Measurements from ENCODE around the gene FRMD4A. TPM values are rescaled to one million over a fixed set of nuclear protein-coding genes. Genes with fewer than 3 reads are reported as not detected.
"Not testable (repeated sequence)": the region's sequence is repeated elsewhere in the genome, so short reads cannot be mapped to it uniquely, and the experiment has no call there.

The FRMD4A gene
- total RNA-seq, 1 experiment from 2014 or later = 7.1 TPM

- no TSS peak for BruUV-seq (replicated peaks)
- intact Hi-C loops (cut with micrococcal nuclease) = no loop called here
- ATAC-seq (no peak), DNase-seq (no peak)
- CTCF ChIA-PET = no interaction called here
- Histone ChIP-seq H3K79me2 (ENCODE audit: low read length) (no peaks in the 10 kb centered on the region), H3K4me3 (ENCODE audit: low read length) (no peak overlapping the region), H3K9me2 (replicated peaks; ENCODE audit: low read length) (no peaks in the 10 kb centered on the region), H3K4me1 (ENCODE audit: insufficient read depth, low read length) (peaks cover 27% of the 10 kb centered on the region), H3K27me3 (ENCODE audit: low read length) (no peaks in the 10 kb centered on the region), H4K20me1 (ENCODE audit: low read length) (no peaks in the 10 kb centered on the region), H3K4me2 (ENCODE audit: low read length) (no peak overlapping the region), H3K27ac (ENCODE audit: low read length) (no peak overlapping the region), H3K9ac (ENCODE audit: low read length) (no peak overlapping the region), H3K9me3 (ENCODE audit: low read length) (no peaks in the 10 kb centered on the region), H2AFZ (ENCODE audit: low read length) (no peak overlapping the region), H3K36me3 (ENCODE audit: low read depth, low read length) (no peaks in the 10 kb centered on the region), H3F3A (ENCODE audit: low read length, unreplicated experiment) (no peaks in the 10 kb centered on the region)
- POLR2A ChIA-PET (ENCODE audit: unreplicated experiment) = no interaction called here
- no peak for TF ChIP-seq EZH2phosphoT487 (IDR thresholded peaks at IDR 0.05; ENCODE audit: borderline replicate concordance, low read length)
Observed at GRCh38 chr10:13716081-13717071, 614.3 kb downstream of the FRMD4A start.

GRCh38 chr10:13715596-13715995, 615.1 kb downstream of the FRMD4A start:
- POLR2A ChIA-PET (ENCODE audit: unreplicated experiment); H3K9ac ChIP-seq (ENCODE audit: low read length): not testable (repeated sequence)

GRCh38 chr10:13715100-13715499, 615.6 kb downstream of the FRMD4A start:
- ChIA-PET CTCF (no interaction called here), POLR2A (ENCODE audit: unreplicated experiment) (no interaction called here)
- H3K79me2 ChIP-seq (ENCODE audit: low read length) = no peaks in the 10 kb centered on the region
- H3K4me3 ChIP-seq (ENCODE audit: low read length) = no peak overlapping the region
- H3F3A ChIP-seq (ENCODE audit: low read length, unreplicated experiment) = no peaks in the 10 kb centered on the region
- DNase-seq (no peak), ATAC-seq (no peak)
- no peak overlapping the region for H3K9ac ChIP-seq (ENCODE audit: low read length)
- H3K27me3 ChIP-seq (ENCODE audit: low read length) = no peaks in the 10 kb centered on the region
- no peaks in the 10 kb centered on the region for H3K9me2 ChIP-seq (replicated peaks; ENCODE audit: low read length)
- intact Hi-C loops (cut with micrococcal nuclease) = no loop called here
- no peak overlapping the region for H2AFZ ChIP-seq (ENCODE audit: low read length)
- peaks cover 27% of the 10 kb centered on the region for H3K4me1 ChIP-seq (ENCODE audit: insufficient read depth, low read length)
- H3K27ac ChIP-seq (ENCODE audit: low read length) = no peak overlapping the region
- no peak overlapping the region for H3K4me2 ChIP-seq (ENCODE audit: low read length)
- no peaks in the 10 kb centered on the region for H4K20me1 ChIP-seq (ENCODE audit: low read length)
- no peaks in the 10 kb centered on the region for H3K9me3 ChIP-seq (ENCODE audit: low read length)
- TF ChIP-seq EZH2phosphoT487 (IDR thresholded peaks at IDR 0.05; ENCODE audit: borderline replicate concordance, low read length) = no peak
- BruUV-seq (replicated peaks) = no TSS peak
- H3K36me3 ChIP-seq (ENCODE audit: low read depth, low read length) = no peaks in the 10 kb centered on the region

More at GRCh38 chr10:13715596-13715995, 615.1 kb downstream of the FRMD4A start:
- peaks cover 27% of the 10 kb centered on the region for H3K4me1 ChIP-seq (ENCODE audit: insufficient read depth, low read length)
- H3K27me3 ChIP-seq (ENCODE audit: low read length); ATAC-seq; H3K27ac ChIP-seq (ENCODE audit: low read length); H3K36me3 ChIP-seq (ENCODE audit: low read depth, low read length); DNase-seq; H3F3A ChIP-seq (ENCODE audit: low read length, unreplicated experiment); CTCF ChIA-PET; H3K4me3 ChIP-seq (ENCODE audit: low read length); H4K20me1 ChIP-seq (ENCODE audit: low read length); H3K9me2 ChIP-seq (replicated peaks; ENCODE audit: low read length); H2AFZ ChIP-seq (ENCODE audit: low read length); BruUV-seq (replicated peaks); intact Hi-C loops (cut with micrococcal nuclease); H3K4me2 ChIP-seq (ENCODE audit: low read length); H3K79me2 ChIP-seq (ENCODE audit: low read length); H3K9me3 ChIP-seq (ENCODE audit: low read length): not testable (repeated sequence)

GRCh38 chr10:13712837-13713581, 617.7 kb downstream of the FRMD4A start:
- CTCF ChIA-PET = interaction anchor here (0.6 kb wide), 1 partner anchor 50 kb away, joined by 7 read pairs; no protein-coding TSS in a partner anchor
- intact Hi-C loops (cut with micrococcal nuclease) = no loop called here
- Histone ChIP-seq H3K9ac (ENCODE audit: low read length) (no peak overlapping the region), H2AFZ (ENCODE audit: low read length) (no peak overlapping the region), H3K4me3 (ENCODE audit: low read length) (no peak overlapping the region), H3K9me3 (ENCODE audit: low read length) (no peaks in the 10 kb centered on the region), H3K4me1 (ENCODE audit: insufficient read depth, low read length) (peaks cover 24% of the 10 kb centered on the region), H3K79me2 (ENCODE audit: low read length) (no peaks in the 10 kb centered on the region), H3K9me2 (replicated peaks; ENCODE audit: low read length) (no peaks in the 10 kb centered on the region), H4K20me1 (ENCODE audit: low read length) (no peaks in the 10 kb centered on the region), H3K27ac (ENCODE audit: low read length) (peak overlapping the region; percentile 59), H3F3A (ENCODE audit: low read length, unreplicated experiment) (no peaks in the 10 kb centered on the region), H3K27me3 (ENCODE audit: low read length) (no peaks in the 10 kb centered on the region), H3K4me2 (ENCODE audit: low read length) (peak overlapping the region; percentile 54), H3K36me3 (ENCODE audit: low read depth, low read length) (no peaks in the 10 kb centered on the region)
- no TSS peak for BruUV-seq (replicated peaks)
- peak; percentile 65 for DNase-seq
- no peak for TF ChIP-seq EZH2phosphoT487 (IDR thresholded peaks at IDR 0.05; ENCODE audit: borderline replicate concordance, low read length)
- TF ChIP-seq EZH2 (IDR thresholded peaks at IDR 0.05; ENCODE audit: low read length, unreplicated experiment) = no peak
- TF ChIP-seq CTCF (conservative IDR thresholded peaks at IDR 0.05; ENCODE audit: low read depth, low read length) = no peak
- peak; percentile 84 for ATAC-seq
- POLR2A ChIA-PET (ENCODE audit: unreplicated experiment) = interaction anchor here (0.7 kb wide), 1 partner anchor 22 kb away, joined by 6 read pairs; no protein-coding TSS in a partner anchor
